CD4-positive, alpha-beta T cell treated with Interleukin-4 for 4 hours (primary cell): ENCODE measurements around the gene LENG9.
A peak's percentile ranks its signal among the peaks of the same experiment; 100 is the strongest.
"Not testable (repeated sequence)": the region's sequence is repeated elsewhere in the genome, so short reads cannot be mapped to it uniquely, and the experiment has no call there.

ENCODE experiments used
- DNase-seq: peaks from one replicate; pipeline ENCODE4 v3.0.0-alpha.2; 2020

Gene LENG9

GRCh38 chr19:54463531-54464043 lies at the start of gene LENG9:
TSS of gene LENG9 (minus strand) at chr19:54463778. CDS start at chr19:54463526, 252 bp downstream.
- DNase-seq, result peak; percentile 95

DNA sequence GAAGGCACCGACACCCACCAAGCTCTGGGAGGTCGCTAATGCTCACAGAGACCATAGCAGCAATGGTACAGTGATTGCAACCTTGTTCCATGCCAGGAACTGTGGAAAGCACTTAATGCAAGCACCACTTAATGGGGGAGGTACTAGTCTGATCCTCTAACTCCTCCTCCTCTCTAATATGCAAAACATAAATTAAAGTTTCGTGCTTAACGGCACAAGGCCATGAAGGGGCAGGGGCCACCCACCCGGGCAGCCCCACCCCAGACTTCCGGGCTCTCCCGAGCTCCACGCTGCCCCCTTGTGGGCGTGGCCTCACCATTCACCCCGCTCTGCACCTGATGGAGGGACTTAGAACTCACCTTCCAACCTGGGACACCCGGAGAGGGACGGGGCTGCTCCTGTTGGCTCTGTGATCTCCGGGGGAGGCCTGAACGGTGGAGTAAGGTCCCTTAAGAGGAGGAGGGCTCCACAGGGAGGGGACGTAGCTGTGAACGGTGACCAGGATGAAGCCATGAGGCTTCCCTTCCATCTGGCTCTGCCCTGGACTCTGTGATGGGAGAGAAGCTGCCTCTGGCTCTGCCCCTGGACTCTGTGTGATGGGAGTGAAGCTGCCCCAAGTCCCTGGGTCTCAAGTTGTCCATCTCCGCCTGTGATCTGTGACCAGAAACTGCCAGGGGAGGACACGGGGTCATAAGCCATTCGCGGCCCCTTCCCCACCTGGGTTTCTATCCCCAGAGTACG lies 45.8 kb upstream of the LENG9 start:
- DNase-seq, result not testable (repeated sequence)

DNA sequence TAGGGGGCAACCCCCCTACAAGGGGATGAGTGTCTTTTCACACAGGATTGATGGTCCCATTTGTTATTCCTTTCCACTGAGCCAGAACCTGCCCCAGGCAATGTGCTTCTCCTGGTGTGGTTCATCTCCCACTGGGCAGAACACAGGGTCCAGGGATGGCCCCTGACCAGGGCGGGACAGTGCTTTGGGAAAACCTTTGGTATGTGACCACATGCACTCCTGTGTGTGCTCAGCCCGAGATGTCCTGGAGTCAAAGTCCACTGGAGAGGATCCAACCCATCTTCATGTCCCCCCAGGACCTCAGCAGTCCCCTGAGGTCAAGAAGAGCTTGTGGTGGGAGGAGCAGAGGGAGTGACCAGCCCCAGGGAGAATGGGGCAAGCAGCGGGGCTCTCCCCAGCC lies 44.9 kb upstream of the LENG9 start:
- DNase-seq, result not testable (repeated sequence)

- DNase-seq, result no peak
Observed at GRCh38 chr19:54507824-54508223, 44.2 kb upstream of the LENG9 start.

- DNase-seq, result not testable (repeated sequence)
Observed at GRCh38 chr19:54507038-54507717, 43.6 kb upstream of the LENG9 start.

GRCh38 chr19:54506079-54506478 lies 42.5 kb upstream of the LENG9 start:
- no peak for DNase-seq

GRCh38 chr19:54505542-54505941 lies 42.0 kb upstream of the LENG9 start:
- DNase-seq, result not testable (repeated sequence)

DNA sequence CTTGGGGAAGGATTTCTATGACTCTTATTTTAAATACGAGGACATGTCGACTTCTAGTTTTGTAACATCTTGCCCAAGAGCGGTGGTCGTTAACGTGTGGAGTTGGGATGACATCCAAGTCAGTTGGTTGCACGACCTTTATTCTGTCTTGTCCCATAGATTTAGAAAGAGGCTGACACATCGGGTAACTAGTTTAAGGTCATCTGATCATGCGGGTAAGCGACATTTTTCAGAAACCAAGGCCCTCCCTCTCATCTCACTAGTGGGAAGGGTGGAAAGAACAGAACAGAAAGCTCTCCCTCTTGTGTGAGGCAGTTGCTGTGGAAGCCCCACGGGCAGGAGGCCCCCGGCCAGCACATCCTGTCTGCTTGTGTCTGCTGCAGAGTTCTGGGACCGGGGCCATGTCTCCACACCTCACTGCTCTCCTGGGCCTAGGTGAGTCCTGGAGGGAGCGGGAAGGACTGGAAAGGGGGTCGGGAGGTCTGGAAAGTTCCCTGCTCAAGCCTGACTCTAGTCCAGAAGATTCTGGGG lies 39.0 kb upstream of the LENG9 start, which contains the start of gene LAIR2:
Gene LAIR2 (plus strand): TSS at position 314 of the 531 bp plus-strand sequence. CDS start 88 bp downstream, at position 402.
- DNase-seq, result no peak

DNA sequence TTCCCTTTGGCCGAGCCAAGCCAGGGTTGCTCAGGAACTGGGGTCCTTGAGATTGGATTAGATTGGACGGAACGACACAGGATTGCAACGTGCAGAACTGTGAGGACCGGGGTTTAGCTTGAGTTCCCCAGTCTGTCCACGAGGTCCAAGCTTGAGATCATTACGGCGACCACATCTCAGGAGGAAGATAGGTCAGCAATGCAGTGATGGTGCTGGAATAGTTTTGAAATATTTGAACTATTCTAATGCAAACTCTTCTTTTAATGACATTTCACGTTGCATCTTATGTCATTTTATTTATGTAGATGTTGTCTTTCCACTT lies 34.8 kb upstream of the LENG9 start:
- DNase-seq, result not testable (repeated sequence)

- DNase-seq, result not testable (repeated sequence)
Observed at GRCh38 chr19:54497747-54498450, 34.3 kb upstream of the LENG9 start.

DNA sequence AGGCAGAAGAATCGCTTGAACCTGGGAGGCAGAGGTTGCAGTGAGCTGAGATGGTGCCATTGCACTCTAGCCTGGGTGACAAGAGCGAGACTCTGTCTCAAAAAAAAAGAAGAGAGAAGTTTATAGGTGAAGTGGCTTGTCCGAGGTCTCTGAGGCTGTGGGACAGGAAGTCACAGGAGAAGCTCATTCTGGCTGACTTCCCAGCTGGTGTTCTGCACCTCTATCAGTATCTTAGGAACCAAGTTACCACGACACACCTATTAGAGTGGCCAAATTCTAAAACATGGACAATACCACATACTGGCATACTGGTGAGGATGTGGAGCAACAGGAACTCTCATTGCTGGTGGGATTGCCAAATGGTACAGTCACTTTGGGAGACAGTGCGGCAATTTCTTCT lies 31.7 kb upstream of the LENG9 start:
- not testable (repeated sequence) for DNase-seq

DNA sequence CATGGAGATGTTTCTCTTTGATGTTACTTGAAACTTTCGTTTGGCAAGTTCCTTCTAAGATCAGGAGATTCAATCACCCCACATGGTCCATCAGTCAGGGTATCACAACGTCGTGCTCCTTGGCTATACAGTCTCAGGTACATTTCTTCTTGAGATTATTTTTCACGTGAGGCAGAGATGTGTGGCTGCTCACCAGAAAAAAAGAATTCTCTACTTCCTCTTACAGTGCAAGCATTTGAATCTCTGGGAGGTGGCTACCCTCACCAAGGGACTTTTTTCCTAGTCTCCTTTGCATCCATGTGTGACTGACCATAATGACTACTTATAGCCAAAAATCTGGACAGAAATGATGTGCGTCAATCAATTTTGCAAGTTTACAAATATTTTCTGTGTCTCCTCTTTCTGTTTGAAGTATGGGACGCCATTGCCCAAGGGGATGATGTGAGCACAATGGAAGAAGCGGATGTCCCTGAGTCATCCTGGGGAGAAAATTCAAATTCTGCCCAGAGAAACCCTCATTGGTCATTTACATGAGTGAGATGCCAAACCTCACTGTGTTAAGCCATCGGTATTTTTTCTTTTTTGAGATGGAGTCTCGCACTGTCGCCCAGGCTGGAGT lies 30.5 kb upstream of the LENG9 start:
- no peak for DNase-seq

- not testable (repeated sequence) for DNase-seq
Observed at GRCh38 chr19:54493056-54493455, 29.5 kb upstream of the LENG9 start.

DNA sequence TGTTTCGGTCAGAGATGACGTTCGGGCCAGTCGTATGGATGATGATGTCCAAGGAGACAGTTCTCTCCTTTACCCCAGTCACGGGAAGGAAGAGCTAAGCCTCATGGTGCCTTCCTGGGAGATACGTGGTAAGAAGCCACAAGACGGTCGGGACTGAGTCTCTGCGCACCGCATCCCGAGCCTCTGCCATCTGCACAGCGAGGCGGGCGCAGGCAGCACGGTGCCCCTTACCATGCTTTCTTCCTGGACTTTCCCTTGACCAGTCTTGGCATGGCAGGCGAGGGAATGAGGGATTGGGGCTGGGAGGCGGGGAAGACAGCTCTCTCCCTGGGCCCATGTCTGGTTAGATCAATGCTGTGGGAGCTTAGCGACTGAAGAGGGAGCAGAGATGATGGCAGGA lies 29.0 kb upstream of the LENG9 start:
- DNase-seq, result no peak

DNA sequence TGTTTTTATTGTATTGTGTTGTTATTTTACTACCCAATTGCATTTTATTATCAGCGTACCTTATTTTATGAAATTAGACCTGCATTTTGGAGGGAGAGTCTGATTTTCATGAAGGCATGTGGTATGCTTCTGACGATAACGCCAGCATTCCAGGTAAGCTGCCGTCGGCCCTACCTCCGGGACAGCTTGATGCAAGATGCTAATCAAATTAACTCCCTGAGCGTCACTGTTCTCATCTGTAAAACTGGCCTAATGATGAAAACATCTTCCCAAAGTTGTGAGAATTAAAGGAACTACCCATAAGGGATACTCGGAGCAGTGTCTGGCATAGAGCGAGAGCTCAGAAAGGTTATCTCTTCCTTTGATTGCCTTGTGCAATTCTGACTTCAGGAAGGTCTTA lies 26.2 kb upstream of the LENG9 start:
- no peak for DNase-seq

GRCh38 chr19:54489341-54489740 lies 25.8 kb upstream of the LENG9 start:
- no peak for DNase-seq

DNA sequence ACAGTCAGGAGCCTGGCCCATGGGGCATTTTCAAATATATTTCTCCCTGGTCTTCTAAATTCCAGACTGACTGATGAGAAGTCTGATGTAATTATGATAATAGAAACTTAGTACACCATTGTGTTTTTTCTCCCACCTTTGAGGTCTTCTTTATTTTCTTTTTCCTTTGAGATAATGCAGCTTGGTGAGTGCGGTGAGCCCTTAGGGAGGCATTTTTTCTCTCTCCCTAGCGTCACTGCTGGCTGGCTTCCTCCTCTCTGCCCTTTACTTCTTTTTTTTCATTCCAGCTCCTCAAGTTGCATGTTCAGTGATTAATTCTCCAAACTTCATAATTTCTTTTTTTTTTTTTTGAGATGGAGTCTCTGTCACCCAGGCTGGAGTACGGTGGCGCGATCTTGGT lies 22.3 kb upstream of the LENG9 start:
- DNase-seq, result no peak

DNA sequence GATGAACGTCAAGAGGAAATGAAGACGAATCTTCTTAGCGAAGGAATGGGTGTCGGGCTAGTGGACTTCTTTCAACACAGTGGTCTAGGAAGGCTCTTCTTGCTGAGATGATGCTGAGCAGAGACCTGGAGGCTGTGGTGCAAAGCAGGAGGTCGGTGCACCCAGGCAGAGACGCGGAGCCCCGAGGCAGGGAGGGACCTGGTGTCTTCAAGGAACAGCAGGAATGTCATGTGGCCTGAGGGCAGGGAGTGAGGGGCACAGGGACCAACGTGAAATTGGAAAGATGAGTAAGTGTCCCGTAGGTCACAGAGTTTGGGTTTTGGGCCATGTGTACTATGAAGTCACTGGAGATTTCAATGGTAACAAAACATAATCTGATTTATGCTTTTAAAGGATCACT lies 20.9 kb upstream of the LENG9 start:
- DNase-seq, result no peak

DNA sequence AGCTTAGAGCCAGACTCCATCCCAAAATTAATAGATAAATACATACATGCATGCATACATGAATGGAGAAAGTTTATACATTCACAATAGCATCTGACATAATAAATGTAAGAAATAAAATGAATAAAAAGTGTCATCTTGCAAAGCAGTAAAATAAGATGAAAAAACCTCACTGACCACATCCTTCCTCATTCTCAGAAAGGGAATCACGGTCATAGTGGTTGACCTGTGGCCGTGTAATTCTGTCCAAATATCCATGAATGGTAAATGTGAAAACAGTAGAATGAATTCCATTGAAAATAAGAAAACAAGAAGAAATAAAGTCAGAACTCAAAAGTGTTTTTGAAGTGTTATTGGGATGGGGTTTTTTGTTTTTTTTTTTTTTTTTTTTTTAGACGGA lies 19.3 kb upstream of the LENG9 start:
- no peak for DNase-seq

DNA sequence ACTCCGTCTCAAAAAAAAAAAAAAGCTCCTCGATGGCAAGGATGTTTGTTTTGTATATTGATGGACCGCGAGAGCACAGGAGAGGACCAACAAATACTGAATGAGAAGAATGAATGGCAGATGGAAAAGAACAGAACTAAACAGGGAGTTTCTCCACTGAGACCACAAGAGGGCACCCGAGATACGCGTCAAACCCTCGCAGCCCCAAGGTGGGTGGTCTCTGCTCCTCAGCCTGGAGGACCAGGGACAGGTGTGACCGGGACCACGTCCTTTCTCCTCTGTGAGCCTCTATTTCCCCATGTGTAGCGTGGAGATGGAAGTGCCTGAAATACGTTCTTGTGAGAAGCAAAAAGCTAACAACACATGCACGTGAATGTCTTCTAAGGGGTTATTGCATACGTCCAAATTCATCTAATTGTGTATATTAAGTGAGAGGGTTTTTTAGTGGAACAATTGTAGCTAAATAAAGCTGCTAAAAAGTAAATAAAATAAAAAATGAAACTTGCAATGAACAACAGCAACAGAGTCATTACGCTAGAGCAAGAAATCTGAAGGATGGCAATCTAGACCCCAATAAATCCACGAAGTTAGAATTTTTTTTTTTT lies 17.9 kb upstream of the LENG9 start:
- peak; percentile 40 for DNase-seq

DNA sequence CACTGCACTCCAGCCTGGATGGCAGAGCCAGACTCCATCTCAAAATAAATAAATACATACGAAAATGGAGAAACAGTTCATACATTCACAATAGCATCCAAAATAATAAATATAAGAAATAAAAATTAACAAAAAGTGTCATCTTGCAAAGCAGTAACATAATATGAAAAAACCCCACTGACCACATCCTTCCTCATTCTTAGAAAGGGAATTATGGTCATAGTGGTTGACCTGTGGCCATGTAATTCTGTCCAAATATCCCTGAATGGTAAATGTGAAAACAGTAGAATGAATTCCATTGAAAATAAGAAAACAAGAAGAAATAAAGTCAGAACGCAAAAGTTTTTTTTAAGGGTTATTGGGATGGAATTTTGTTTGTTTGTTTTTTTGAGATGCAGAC lies 16.5 kb upstream of the LENG9 start:
- DNase-seq, result no peak

DNA sequence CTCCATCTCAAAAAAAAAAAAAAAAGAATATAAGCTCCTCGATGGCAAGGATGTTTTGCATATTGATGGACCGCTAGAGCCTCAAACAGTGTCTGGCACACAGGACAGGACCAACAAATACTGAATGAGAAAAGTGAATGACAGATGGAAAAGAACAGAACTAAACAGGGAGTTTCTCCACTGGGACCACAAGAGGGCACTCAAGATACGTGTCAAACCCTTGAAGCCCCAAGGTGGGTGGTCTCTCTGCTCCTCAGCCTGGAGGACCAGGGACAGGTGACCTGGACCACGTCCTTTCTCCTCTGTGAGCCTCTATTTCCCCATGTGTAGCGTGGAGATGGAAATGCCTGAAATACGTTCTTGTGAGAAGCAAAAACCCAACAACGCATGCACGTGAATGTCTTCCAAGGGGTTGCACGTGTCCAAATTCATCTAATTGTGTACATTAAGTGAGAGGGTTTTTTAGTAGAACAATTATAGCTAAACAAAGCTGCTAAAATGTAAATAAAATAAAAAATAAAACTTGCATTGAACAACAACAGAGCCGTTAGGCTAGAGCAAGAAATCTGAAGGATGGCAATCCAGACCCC lies 15.2 kb upstream of the LENG9 start:
- DNase-seq, result peak; percentile 42
